ENCODE data around the gene DDX31. TPM values are rescaled to one million over a fixed set of nuclear protein-coding genes. Genes with fewer than 3 reads are reported as not detected.

DDX31 gene
- total RNA-seq, 1 experiment from 2014 or later = 28.4 TPM

DNA sequence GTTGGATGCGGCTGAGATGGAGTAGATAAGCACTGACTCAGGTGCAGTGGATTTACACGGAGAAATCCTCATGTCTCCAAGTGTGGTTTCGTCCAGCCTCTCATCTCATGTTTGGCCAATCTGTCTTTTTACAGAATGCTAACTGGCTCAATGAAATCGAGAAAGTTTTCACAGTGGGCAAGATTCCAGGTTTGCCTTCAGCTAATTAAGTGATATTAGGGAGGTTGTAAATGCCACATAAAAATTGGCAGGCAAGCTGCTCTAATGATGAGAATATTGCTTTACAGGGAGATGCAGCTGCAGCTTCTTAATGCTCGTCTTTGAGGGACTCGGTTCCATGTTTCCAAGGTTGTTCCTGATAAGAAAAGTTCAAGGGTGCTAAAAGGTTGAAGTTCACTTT is 63.7 kb downstream of the DDX31 start:
- Mint-ChIP-seq H3K4me1 (peaks cover 17 to 27% of the 10 kb centered on the region in 2 experiments), H3K27me3 (ENCODE audit: low read depth) (no peaks in the 10 kb centered on the region), H3K36me3 (ENCODE audit: insufficient read depth in 1 of 3, low read depth in 3 of 3) (peaks cover 15 to 53% (median 25%) of the 10 kb centered on the region in 3 experiments; a peak in 6 of 7 replicates), H3K27ac (peak overlapping the region in 2 of 3 experiments; percentile 45 to 93; a peak in 3 of 7 replicates), H3K4me3 (no peak overlapping the region), H3K9me3 (no peaks in the 10 kb centered on the region)
- Histone ChIP-seq H2AK5ac (ENCODE audit: insufficient read length, low read length) (no peak overlapping the region), H4K91ac (ENCODE audit: insufficient read length, low read depth, low read length) (no peak overlapping the region), H4K5ac (ENCODE audit: insufficient read length, low read depth, low read length) (no peak overlapping the region), H3K4me1 (ENCODE audit: insufficient read depth, low read length) (no peaks in the 10 kb centered on the region), H3K9me3 (ENCODE audit: control insufficient read depth, low read depth, low read length) (no peaks in the 10 kb centered on the region), H2BK20ac (ENCODE audit: low read depth, low read length, poor library complexity, severe bottlenecking) (no peak overlapping the region), H3K79me2 (ENCODE audit: insufficient read depth, low read length) (no peaks in the 10 kb centered on the region), H3K23ac (ENCODE audit: insufficient read length, low read depth, low read length) (no peak overlapping the region), H3K79me1 (ENCODE audit: insufficient read depth, low read depth, low read length, poor library complexity, severe bottlenecking) (no peaks in the 10 kb centered on the region), H3K9ac (ENCODE audit: extremely low read depth, insufficient read length, low read length) (no peak overlapping the region), H2BK120ac (ENCODE audit: low read depth, low read length, poor library complexity, severe bottlenecking) (no peak overlapping the region), H4K20me1 (ENCODE audit: control insufficient read depth, insufficient read depth, insufficient read length) (no peaks in the 10 kb centered on the region), H3K14ac (ENCODE audit: insufficient read depth, low read length) (no peak overlapping the region), H4K8ac (replicated peaks; ENCODE audit: insufficient read length, low read depth, low read length) (no peak overlapping the region), H2BK12ac (ENCODE audit: insufficient read length, low read depth, low read length) (no peak overlapping the region), H3K27me3 (ENCODE audit: insufficient read depth, low read length) (no peaks in the 10 kb centered on the region), H3T11ph (ENCODE audit: low read length) (no peak overlapping the region), H2BK5ac (ENCODE audit: insufficient read length, low read length) (no peak overlapping the region), H2AFZ (ENCODE audit: low read length) (no peak overlapping the region), H2BK15ac (ENCODE audit: low read depth, low read length) (no peak overlapping the region), H3K18ac (ENCODE audit: insufficient read length, low read depth, low read length) (no peak overlapping the region), H3K4ac (ENCODE audit: low read depth, low read length) (no peak overlapping the region), H3K56ac (ENCODE audit: insufficient read length, low read depth, low read length) (no peak overlapping the region), H3K4me2 (ENCODE audit: insufficient read depth, insufficient read length, low read length) (no peak overlapping the region), H3K23me2 (ENCODE audit: insufficient read length, low read depth, low read length, poor library complexity, severe bottlenecking) (no peaks in the 10 kb centered on the region), H3K27ac (ENCODE audit: insufficient read length, low read depth, low read length) (no peak overlapping the region)
- TF ChIP-seq, protein P1, sequence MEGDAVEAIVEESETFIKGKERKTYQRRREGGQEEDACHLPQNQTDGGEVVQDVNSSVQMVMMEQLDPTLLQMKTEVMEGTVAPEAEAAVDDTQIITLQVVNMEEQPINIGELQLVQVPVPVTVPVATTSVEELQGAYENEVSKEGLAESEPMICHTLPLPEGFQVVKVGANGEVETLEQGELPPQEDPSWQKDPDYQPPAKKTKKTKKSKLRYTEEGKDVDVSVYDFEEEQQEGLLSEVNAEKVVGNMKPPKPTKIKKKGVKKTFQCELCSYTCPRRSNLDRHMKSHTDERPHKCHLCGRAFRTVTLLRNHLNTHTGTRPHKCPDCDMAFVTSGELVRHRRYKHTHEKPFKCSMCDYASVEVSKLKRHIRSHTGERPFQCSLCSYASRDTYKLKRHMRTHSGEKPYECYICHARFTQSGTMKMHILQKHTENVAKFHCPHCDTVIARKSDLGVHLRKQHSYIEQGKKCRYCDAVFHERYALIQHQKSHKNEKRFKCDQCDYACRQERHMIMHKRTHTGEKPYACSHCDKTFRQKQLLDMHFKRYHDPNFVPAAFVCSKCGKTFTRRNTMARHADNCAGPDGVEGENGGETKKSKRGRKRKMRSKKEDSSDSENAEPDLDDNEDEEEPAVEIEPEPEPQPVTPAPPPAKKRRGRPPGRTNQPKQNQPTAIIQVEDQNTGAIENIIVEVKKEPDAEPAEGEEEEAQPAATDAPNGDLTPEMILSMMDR (conservative IDR thresholded peaks at IDR 0.05) = no peak
- DNase-seq = no peak
- no CpG with 5 or more reads among the region's 6 CpGs for WGBS (ENCODE audit: extremely low coverage, insufficient read length, low lambda C conversion rate)
